ENCODE measurements around the gene IL26.

DNA sequence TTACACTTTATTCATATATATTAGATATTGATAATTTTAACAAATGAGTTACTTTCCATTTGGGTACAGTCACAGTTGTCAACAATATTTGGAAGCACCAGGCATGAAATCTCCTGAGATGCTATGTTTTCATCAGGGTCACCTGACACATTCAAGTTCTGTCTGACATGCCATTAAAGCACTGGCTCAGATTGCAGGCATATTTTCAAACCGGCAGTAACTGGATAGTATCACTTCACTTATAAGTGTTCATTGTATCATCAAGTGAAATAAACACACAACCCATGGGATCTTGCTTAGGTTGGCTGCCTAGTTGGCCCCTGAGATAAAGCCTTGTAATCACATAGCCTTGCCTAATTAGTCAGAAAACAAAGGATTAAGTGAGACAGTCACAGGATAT, 70.8 kb downstream of the IL26 start:
- TF ChIP-seq GATA3 (IDR thresholded peaks at IDR 0.05; ENCODE audit: low read depth, low read length) (no peak), GATA2 (IDR thresholded peaks at IDR 0.05; ENCODE audit: low read depth, low read length) (no peak)
